Mononuclear cell (primary cell): ENCODE results near the gene PTPRN2. TPM values are rescaled to one million over a fixed set of nuclear protein-coding genes. Genes with fewer than 3 reads are reported as not detected.

Experiments
- H3K27me3 ChIP-seq: 2 replicates; pipeline ENCODE4 v1.6.0; 2011; ENCODE audit warnings: low read length, control low read depth; ENCODE audit not compliant: insufficient read depth
- H3K4me1 ChIP-seq: 2 replicates; pipeline ENCODE4 v1.5.1; 2011; ENCODE audit warnings: mild to moderate bottlenecking, low read length, control low read depth; ENCODE audit not compliant: insufficient read depth
- H3K4me3 ChIP-seq: 2 replicates; pipeline ENCODE4 v1.5.1; 2011; ENCODE audit warnings: mild to moderate bottlenecking, low read length, moderate library complexity
- H3K9me3 ChIP-seq: 2 replicates; pipeline ENCODE4 v1.5.1; 2011; ENCODE audit warnings: low read depth, mild to moderate bottlenecking, control low read depth, low read length
- total RNA-seq: library from RNA; depleted of rRNA; stranded (reverse); fragments of >200 nt; gene quantifications from one replicate; pipeline ENCODE4 v1.2.3, GENCODE V29; 2012

The PTPRN2 gene
- total RNA-seq, 1 donor: 0.31 TPM

GRCh38 chr7:158244873-158245723, 342.5 kb downstream of the PTPRN2 start:
- H3K4me3 ChIP-seq: no peak overlapping the region
- no peaks in the 10 kb centered on the region for H3K27me3 ChIP-seq
- H3K4me1 ChIP-seq: no peaks in the 10 kb centered on the region
- peaks cover 12% of the 10 kb centered on the region for H3K9me3 ChIP-seq

GRCh38 chr7:158244430-158244829, 343.2 kb downstream of the PTPRN2 start:
- Histone ChIP-seq H3K4me3 (no peak overlapping the region), H3K27me3 (no peaks in the 10 kb centered on the region), H3K4me1 (no peaks in the 10 kb centered on the region), H3K9me3 (peaks cover 12% of the 10 kb centered on the region)

GRCh38 chr7:158241919-158242318, 345.7 kb downstream of the PTPRN2 start:
- no peaks in the 10 kb centered on the region for H3K27me3 ChIP-seq
- no peaks in the 10 kb centered on the region for H3K9me3 ChIP-seq
- no peaks in the 10 kb centered on the region for H3K4me1 ChIP-seq
- no peak overlapping the region for H3K4me3 ChIP-seq

- H3K9me3 ChIP-seq: no peaks in the 10 kb centered on the region
- H3K4me3 ChIP-seq: no peak overlapping the region
- no peaks in the 10 kb centered on the region for H3K4me1 ChIP-seq
Observed at GRCh38 chr7:158240801-158241200, 346.8 kb downstream of the PTPRN2 start.

GRCh38 chr7:158239290-158239981, 348.2 kb downstream of the PTPRN2 start:
- no peaks in the 10 kb centered on the region for H3K9me3 ChIP-seq
- no peaks in the 10 kb centered on the region for H3K4me1 ChIP-seq
- no peaks in the 10 kb centered on the region for H3K27me3 ChIP-seq
- no peak overlapping the region for H3K4me3 ChIP-seq

More at GRCh38 chr7:158240801-158241200, 346.8 kb downstream of the PTPRN2 start:
- no peaks in the 10 kb centered on the region for H3K27me3 ChIP-seq

GRCh38 chr7:158238616-158239289, 348.9 kb downstream of the PTPRN2 start:
- no peaks in the 10 kb centered on the region for H3K27me3 ChIP-seq
- H3K4me1 ChIP-seq: no peaks in the 10 kb centered on the region
- H3K4me3 ChIP-seq: no peak overlapping the region
- H3K9me3 ChIP-seq: no peaks in the 10 kb centered on the region

- Histone ChIP-seq H3K4me3 (no peak overlapping the region), H3K4me1 (no peaks in the 10 kb centered on the region), H3K9me3 (no peaks in the 10 kb centered on the region), H3K27me3 (no peaks in the 10 kb centered on the region)
Observed at GRCh38 chr7:158237672-158238335, 349.8 kb downstream of the PTPRN2 start.

- Histone ChIP-seq H3K4me1 (no peaks in the 10 kb centered on the region), H3K27me3 (no peaks in the 10 kb centered on the region), H3K4me3 (no peak overlapping the region), H3K9me3 (no peaks in the 10 kb centered on the region)
Observed at GRCh38 chr7:158236400-158236799, 351.2 kb downstream of the PTPRN2 start.

GRCh38 chr7:158235862-158236261, 351.8 kb downstream of the PTPRN2 start:
- H3K4me1 ChIP-seq: no peaks in the 10 kb centered on the region
- no peaks in the 10 kb centered on the region for H3K9me3 ChIP-seq
- H3K4me3 ChIP-seq: no peak overlapping the region
- H3K27me3 ChIP-seq: no peaks in the 10 kb centered on the region

- Histone ChIP-seq H3K27me3 (no peaks in the 10 kb centered on the region), H3K4me3 (no peak overlapping the region), H3K4me1 (no peaks in the 10 kb centered on the region), H3K9me3 (peaks cover 8% of the 10 kb centered on the region)
Observed at GRCh38 chr7:158229945-158230344, 357.7 kb downstream of the PTPRN2 start.

- H3K27me3 ChIP-seq: no peaks in the 10 kb centered on the region
- peaks cover 8% of the 10 kb centered on the region for H3K9me3 ChIP-seq
- H3K4me3 ChIP-seq: no peak overlapping the region
- no peaks in the 10 kb centered on the region for H3K4me1 ChIP-seq
Observed at GRCh38 chr7:158228986-158229385, 358.6 kb downstream of the PTPRN2 start.

- Histone ChIP-seq H3K9me3 (peaks cover 8% of the 10 kb centered on the region), H3K27me3 (no peaks in the 10 kb centered on the region), H3K4me1 (no peaks in the 10 kb centered on the region), H3K4me3 (no peak overlapping the region)
Observed at GRCh38 chr7:158228131-158228530, 359.5 kb downstream of the PTPRN2 start.

GRCh38 chr7:158227258-158227984, 360.2 kb downstream of the PTPRN2 start:
- Histone ChIP-seq H3K4me1 (no peaks in the 10 kb centered on the region), H3K4me3 (no peak overlapping the region), H3K9me3 (peaks cover 8% of the 10 kb centered on the region), H3K27me3 (no peaks in the 10 kb centered on the region)

- Histone ChIP-seq H3K9me3 (peaks cover 6% of the 10 kb centered on the region), H3K4me1 (no peaks in the 10 kb centered on the region), H3K27me3 (no peaks in the 10 kb centered on the region), H3K4me3 (no peak overlapping the region)
Observed at GRCh38 chr7:158216198-158216597, 371.4 kb downstream of the PTPRN2 start.
